Measurements from ENCODE around the gene UROC1. TPM values are rescaled to one million over a fixed set of nuclear protein-coding genes. Genes with fewer than 3 reads are reported as not detected.

The UROC1 gene
- total and polyA plus RNA-seq, 2 donors (not counting 1 experiment from before 2014, with no cell fraction given) = not detected

DNA sequence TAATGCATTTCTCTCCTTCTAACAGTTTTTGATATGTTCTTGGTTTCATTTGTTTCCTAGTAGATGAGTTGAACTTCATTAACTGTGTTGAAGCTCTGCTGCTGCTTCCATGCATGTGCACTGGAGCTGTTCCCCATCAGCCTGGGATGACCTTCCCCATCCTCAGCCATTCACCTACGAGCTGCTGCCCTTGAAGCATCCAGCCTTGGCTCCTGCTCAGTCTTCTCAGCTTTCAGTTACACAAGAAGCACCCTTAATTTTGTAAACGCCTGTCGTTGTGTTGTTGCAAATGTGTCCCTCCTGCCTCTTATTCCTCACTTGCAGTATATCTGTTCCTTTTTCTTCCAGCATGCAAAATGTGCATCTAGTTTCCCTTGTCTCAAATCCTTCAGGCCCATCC, 33.4 kb downstream of the UROC1 start:
- no peak overlapping the region for H2AFZ ChIP-seq (ENCODE audit: insufficient read depth, low read depth, low read length, poor library complexity, severe bottlenecking)
- no peak overlapping the region for H3K4me3 Mint-ChIP-seq
- 82% methylated on average over 3 of the region's 3 CpGs for WGBS (ENCODE audit: insufficient coverage)
- peaks cover 5% of the 10 kb centered on the region for H3K27me3 Mint-ChIP-seq
- peaks cover 5 to 6% of the 10 kb centered on the region in 2 donors for H3K4me1 ChIP-seq (ENCODE audit: control insufficient read depth in 2 of 2, insufficient read depth in 2 of 2, low read length in 2 of 2)
- H3K9me3 Mint-ChIP-seq (ENCODE audit: insufficient read depth) = no peaks in the 10 kb centered on the region
- no peaks in the 10 kb centered on the region for H3K79me2 ChIP-seq (ENCODE audit: control insufficient read depth, insufficient read depth, low read length)
- DNase-seq = no peak
- POLR2A ChIA-PET = no interaction called here
- H3K36me3 ChIP-seq (replicated peaks in 1 of 2; ENCODE audit: control extremely low read depth in 1 of 2, control insufficient read depth in 1 of 2, extremely low read depth in 1 of 2, insufficient read depth in 2 of 2, low read length in 1 of 2) = no peaks in the 10 kb centered on the region
- no peak overlapping the region for H3K4me2 ChIP-seq (replicated peaks; ENCODE audit: low read depth, low read length, poor library complexity, severe bottlenecking)
- CTCF ChIA-PET = interaction anchor here (0.9 kb wide), 1 partner anchor 36 kb away, joined by 7 read pairs; no protein-coding TSS in a partner anchor
- no peak for ATAC-seq (ENCODE audit: low read depth)
- H3K27ac ChIP-seq (ENCODE audit: low read length in 2 of 2) = no peak overlapping the region
- peaks cover 3% of the 10 kb centered on the region for H3K4me1 Mint-ChIP-seq
- no peak overlapping the region for H3K27ac Mint-ChIP-seq
- no peak overlapping the region for H3K9ac ChIP-seq (ENCODE audit: low read length)
- TF ChIP-seq, protein P1, sequence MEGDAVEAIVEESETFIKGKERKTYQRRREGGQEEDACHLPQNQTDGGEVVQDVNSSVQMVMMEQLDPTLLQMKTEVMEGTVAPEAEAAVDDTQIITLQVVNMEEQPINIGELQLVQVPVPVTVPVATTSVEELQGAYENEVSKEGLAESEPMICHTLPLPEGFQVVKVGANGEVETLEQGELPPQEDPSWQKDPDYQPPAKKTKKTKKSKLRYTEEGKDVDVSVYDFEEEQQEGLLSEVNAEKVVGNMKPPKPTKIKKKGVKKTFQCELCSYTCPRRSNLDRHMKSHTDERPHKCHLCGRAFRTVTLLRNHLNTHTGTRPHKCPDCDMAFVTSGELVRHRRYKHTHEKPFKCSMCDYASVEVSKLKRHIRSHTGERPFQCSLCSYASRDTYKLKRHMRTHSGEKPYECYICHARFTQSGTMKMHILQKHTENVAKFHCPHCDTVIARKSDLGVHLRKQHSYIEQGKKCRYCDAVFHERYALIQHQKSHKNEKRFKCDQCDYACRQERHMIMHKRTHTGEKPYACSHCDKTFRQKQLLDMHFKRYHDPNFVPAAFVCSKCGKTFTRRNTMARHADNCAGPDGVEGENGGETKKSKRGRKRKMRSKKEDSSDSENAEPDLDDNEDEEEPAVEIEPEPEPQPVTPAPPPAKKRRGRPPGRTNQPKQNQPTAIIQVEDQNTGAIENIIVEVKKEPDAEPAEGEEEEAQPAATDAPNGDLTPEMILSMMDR (IDR thresholded peaks at IDR 0.05) = no peak
- TF ChIP-seq EZH2 (IDR thresholded peaks at IDR 0.05; ENCODE audit: borderline replicate concordance, insufficient read depth, low read depth, low read length, poor library complexity, severe bottlenecking) = no peak
- no peaks in the 10 kb centered on the region for H4K20me1 ChIP-seq (ENCODE audit: control insufficient read depth, insufficient read depth, low read length, poor library complexity, severe bottlenecking)
- H3K4me3 ChIP-seq (ENCODE audit: control extremely low read depth in 1 of 5, extremely low read depth in 1 of 5, insufficient read depth in 1 of 5, low read depth in 2 of 5, low read length in 4 of 5) = no peak overlapping the region
- H3K27me3 ChIP-seq (replicated peaks in 1 of 4; ENCODE audit: control extremely low read depth in 1 of 4, control insufficient read depth in 3 of 4, insufficient read depth in 4 of 4, low read length in 3 of 4) = no peaks in the 10 kb centered on the region
- intact Hi-C loops (cut with micrococcal nuclease) = no loop called here
- H3K9me3 ChIP-seq (ENCODE audit: control extremely low read depth in 1 of 3, control insufficient read depth in 2 of 3, insufficient read depth in 1 of 3, low read length in 2 of 3) = no peaks in the 10 kb centered on the region

DNA sequence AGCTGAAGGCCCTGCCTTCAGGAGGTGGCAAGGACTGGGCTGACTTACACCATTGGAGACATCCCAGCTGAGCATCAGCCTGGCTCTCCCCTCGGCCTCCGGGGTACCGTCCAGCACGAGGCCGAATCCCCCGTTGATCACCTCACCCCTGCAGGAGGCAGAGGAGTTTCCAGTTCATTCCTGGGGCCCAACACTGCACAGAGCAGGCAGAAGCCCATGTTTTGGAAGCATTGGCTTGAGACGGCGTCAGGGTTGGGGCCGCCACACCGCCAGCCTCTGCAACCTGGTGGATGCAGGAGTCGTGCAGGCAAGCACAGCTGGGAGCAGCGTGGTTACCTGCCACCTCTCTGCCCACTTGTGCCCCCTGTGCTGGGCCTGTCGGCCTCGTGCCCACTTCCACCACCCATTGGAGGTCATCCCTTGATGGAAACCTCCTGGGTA, 34.2 kb downstream of the UROC1 start:
- no peak for DNase-seq
- no peaks in the 10 kb centered on the region for H3K9me3 ChIP-seq (ENCODE audit: control extremely low read depth in 1 of 3, control insufficient read depth in 2 of 3, insufficient read depth in 1 of 3, low read length in 2 of 3)
- no peaks in the 10 kb centered on the region for H3K27me3 ChIP-seq (replicated peaks in 1 of 4; ENCODE audit: control extremely low read depth in 1 of 4, control insufficient read depth in 3 of 4, insufficient read depth in 4 of 4, low read length in 3 of 4)
- H3K27ac Mint-ChIP-seq = no peak overlapping the region
- no peak overlapping the region for H3K4me3 Mint-ChIP-seq
- CTCF ChIA-PET = no interaction called here
- no peak for ATAC-seq (ENCODE audit: low read depth)
- intact Hi-C loops (cut with micrococcal nuclease) = no loop called here
- H3K36me3 ChIP-seq (replicated peaks in 1 of 2; ENCODE audit: control extremely low read depth in 1 of 2, control insufficient read depth in 1 of 2, extremely low read depth in 1 of 2, insufficient read depth in 2 of 2, low read length in 1 of 2) = no peaks in the 10 kb centered on the region
- peaks cover 5 to 6% of the 10 kb centered on the region in 2 donors for H3K4me1 ChIP-seq (ENCODE audit: control insufficient read depth in 2 of 2, insufficient read depth in 2 of 2, low read length in 2 of 2)
- no peaks in the 10 kb centered on the region for H4K20me1 ChIP-seq (ENCODE audit: control insufficient read depth, insufficient read depth, low read length, poor library complexity, severe bottlenecking)
- no peak overlapping the region for H3K27ac ChIP-seq (ENCODE audit: low read length in 2 of 2)
- H3K79me2 ChIP-seq (ENCODE audit: control insufficient read depth, insufficient read depth, low read length) = no peaks in the 10 kb centered on the region
- TF ChIP-seq EZH2 (IDR thresholded peaks at IDR 0.05; ENCODE audit: borderline replicate concordance, insufficient read depth, low read depth, low read length, poor library complexity, severe bottlenecking) = no peak
- TF ChIP-seq, protein P1 (IDR thresholded peaks at IDR 0.05) = no peak
- POLR2A ChIA-PET = no interaction called here
- 81% methylated on average over 14 of the region's 14 CpGs for WGBS (ENCODE audit: insufficient coverage)
- H3K4me3 ChIP-seq (ENCODE audit: control extremely low read depth in 1 of 5, extremely low read depth in 1 of 5, insufficient read depth in 1 of 5, low read depth in 2 of 5, low read length in 4 of 5) = no peak overlapping the region
- no peaks in the 10 kb centered on the region for H3K9me3 Mint-ChIP-seq (ENCODE audit: insufficient read depth)
- H3K27me3 Mint-ChIP-seq = peaks cover 4% of the 10 kb centered on the region
- H3K4me2 ChIP-seq (replicated peaks; ENCODE audit: low read depth, low read length, poor library complexity, severe bottlenecking) = no peak overlapping the region
- H3K9ac ChIP-seq (ENCODE audit: low read length) = no peak overlapping the region
- H3K4me1 Mint-ChIP-seq = peaks cover 3% of the 10 kb centered on the region
- H2AFZ ChIP-seq (ENCODE audit: insufficient read depth, low read depth, low read length, poor library complexity, severe bottlenecking) = no peak overlapping the region
